ENCODE measurements around the gene RNF40.

- TF ChIP-seq CTCF (IDR thresholded peaks at IDR 0.05): no peak
- TF ChIP-seq REST (IDR thresholded peaks at IDR 0.05; ENCODE audit: insufficient read depth in 1 of 2, low read depth in 2 of 2, low read length in 1 of 2): no peak
- peak; percentile 89 for TF ChIP-seq POLR2AphosphoS5 (IDR thresholded peaks at IDR 0.05; ENCODE audit: low read depth, low read length)
- 0 out of 2 replicates have a peak, but pooled peaks have one; percentile 17 for TF ChIP-seq SIN3A (IDR thresholded peaks at IDR 0.05; ENCODE audit: borderline replicate concordance, insufficient read depth, low read depth, low read length)
- TF ChIP-seq TCF7L2 (IDR thresholded peaks at IDR 0.05; ENCODE audit: low read depth, low read length): no peak
Measured at GRCh38 chr16:30775392-30776188, 13.5 kb downstream of the RNF40 start.
